ENCODE data around the gene BBS9.

DNA sequence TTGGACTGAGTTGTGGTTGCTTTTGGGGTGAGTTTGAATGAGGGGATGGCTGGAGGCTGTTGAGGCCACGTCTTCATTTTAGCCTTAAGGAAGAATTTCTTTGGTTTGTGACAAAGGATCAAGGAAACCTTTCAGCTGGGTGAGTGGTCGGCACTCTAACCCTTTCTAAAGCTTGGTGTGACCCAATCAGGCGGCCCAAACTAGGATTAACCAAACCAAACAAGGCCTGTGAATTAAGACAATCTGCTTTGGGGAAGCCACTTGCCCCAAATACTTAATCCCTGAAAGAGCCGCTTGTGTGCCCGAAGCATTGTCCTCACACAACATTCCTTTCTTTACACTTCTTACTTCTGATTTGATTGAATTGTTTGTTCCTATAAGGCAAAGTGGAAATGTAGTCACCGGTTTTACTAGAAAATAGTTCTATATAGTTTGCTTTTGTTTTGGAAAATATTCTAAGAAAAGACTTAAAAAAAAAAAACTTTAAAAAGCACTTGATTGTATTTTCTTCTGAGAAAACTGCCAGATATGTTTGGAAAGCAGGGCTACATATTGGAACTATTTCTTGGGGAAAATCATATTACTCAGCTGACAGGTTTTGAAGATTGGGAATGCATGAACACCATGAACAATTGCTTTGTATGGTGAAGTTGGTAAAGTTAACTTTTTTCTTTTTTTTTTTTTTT lies 503.6 kb downstream of the BBS9 start:
- TF ChIP-seq, protein P1, sequence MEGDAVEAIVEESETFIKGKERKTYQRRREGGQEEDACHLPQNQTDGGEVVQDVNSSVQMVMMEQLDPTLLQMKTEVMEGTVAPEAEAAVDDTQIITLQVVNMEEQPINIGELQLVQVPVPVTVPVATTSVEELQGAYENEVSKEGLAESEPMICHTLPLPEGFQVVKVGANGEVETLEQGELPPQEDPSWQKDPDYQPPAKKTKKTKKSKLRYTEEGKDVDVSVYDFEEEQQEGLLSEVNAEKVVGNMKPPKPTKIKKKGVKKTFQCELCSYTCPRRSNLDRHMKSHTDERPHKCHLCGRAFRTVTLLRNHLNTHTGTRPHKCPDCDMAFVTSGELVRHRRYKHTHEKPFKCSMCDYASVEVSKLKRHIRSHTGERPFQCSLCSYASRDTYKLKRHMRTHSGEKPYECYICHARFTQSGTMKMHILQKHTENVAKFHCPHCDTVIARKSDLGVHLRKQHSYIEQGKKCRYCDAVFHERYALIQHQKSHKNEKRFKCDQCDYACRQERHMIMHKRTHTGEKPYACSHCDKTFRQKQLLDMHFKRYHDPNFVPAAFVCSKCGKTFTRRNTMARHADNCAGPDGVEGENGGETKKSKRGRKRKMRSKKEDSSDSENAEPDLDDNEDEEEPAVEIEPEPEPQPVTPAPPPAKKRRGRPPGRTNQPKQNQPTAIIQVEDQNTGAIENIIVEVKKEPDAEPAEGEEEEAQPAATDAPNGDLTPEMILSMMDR (IDR thresholded peaks at IDR 0.05) = no peak
- TF ChIP-seq ZFX (IDR thresholded peaks at IDR 0.05; ENCODE audit: borderline replicate concordance) = no peak
